GM12878 (cell line): ENCODE measurements around the gene DRC1. TPM values are rescaled to one million over a fixed set of nuclear protein-coding genes. Genes with fewer than 3 reads are reported as not detected.

Experiments used
- ATAC-seq: fragments of 200-7000 bp; cut with Tn5 transposase; 3 replicates; pipeline ENCODE4 v1.9.1; 2020; ENCODE audit warnings: mild to moderate bottlenecking, moderate library complexity
- BruUV-seq: library from RNA; stranded (reverse); fragments of 400-500 nt; replicated peaks from 2 replicates; lab custom pipeline; 2021; lab: Mats Ljungman, UMichigan
- CTCF ChIA-PET: fragments of 300-600 bp; sonication (Branson Sonifier 250); formaldehyde crosslinking; extraction: SDS; loops from one replicate; lab custom pipeline; 2021; ENCODE audit warnings: inconsistent platforms; lab: Yijun Ruan, JAX
- POLR2A ChIA-PET: fragments of 350-600 bp; formaldehyde crosslinking; extraction: SDS; loops from one replicate; lab custom pipeline; 2021; ENCODE audit warnings: inconsistent platforms; lab: Charles Lee
- RAD21 ChIA-PET: fragments of 300-600 bp; sonication (Branson Sonifier 250); formaldehyde crosslinking; loops from one replicate; lab custom pipeline; 2023; ENCODE audit warnings: antibody characterized with exemption; ENCODE audit not compliant: unreplicated experiment; lab: Charles Lee
- SMC1A ChIA-PET: fragments of 300-600 bp; sonication (Branson Sonifier 250); formaldehyde crosslinking; loops from one replicate; lab custom pipeline; 2023; ENCODE audit not compliant: unreplicated experiment, uncharacterized antibody; lab: Charles Lee
- DNase-seq: peaks from one replicate; pipeline ENCODE4 v3.0.0-alpha.2; 2011; ENCODE audit warnings: low read depth, low spot score
- FAIRE-seq: peaks from 3 replicates; lab custom pipeline; 2011; peaks lifted over from hg19 to GRCh38; lab: Jason Lieb, UNC
- H2AFZ ChIP-seq: 2 replicates; pipeline ENCODE4 v1.6.0; 2011; ENCODE audit warnings: low read depth, low read length, control low read depth; ENCODE audit not compliant: control insufficient read depth
- H3K27ac ChIP-seq: 2 replicates; pipeline ENCODE4 v1.5.1; 2011; ENCODE audit warnings: control low read depth; ENCODE audit not compliant: control insufficient read depth, insufficient read depth
- H3K27me3 ChIP-seq, 2 experiments: replicated peaks in 1 of 2; 2 replicates each; pipeline versions ENCODE4 v1.6.0 to v1.6.1; 2011; ENCODE audit warnings: low read length in 1 of 2; ENCODE audit not compliant: control insufficient read depth in 2 of 2, insufficient read depth in 2 of 2
- H3K36me3 ChIP-seq, 2 experiments: 2 replicates each; pipeline ENCODE4 v1.5.1; 2011; ENCODE audit warnings: low read length in 1 of 2; ENCODE audit not compliant: control insufficient read depth in 2 of 2, insufficient read depth in 2 of 2
- H3K4me1 ChIP-seq: 2 replicates; pipeline ENCODE4 v1.6.1; 2011; ENCODE audit warnings: mild to moderate bottlenecking, low read length, moderate library complexity, mixed read lengths; ENCODE audit not compliant: control insufficient read depth, insufficient read depth
- H3K4me2 ChIP-seq: 2 replicates; pipeline ENCODE4 v1.6.0; 2011; ENCODE audit warnings: control low read depth; ENCODE audit not compliant: control insufficient read depth, insufficient read depth
- H3K4me3 ChIP-seq: fragments of 200-600 bp; sonication (generic); 2 replicates; pipeline ENCODE4 v1.5.1; 2016
- H3K79me2 ChIP-seq: 2 replicates; pipeline ENCODE4 v1.6.0; 2011; ENCODE audit warnings: low read length; ENCODE audit not compliant: control insufficient read depth, insufficient read depth
- H3K9ac ChIP-seq: 2 replicates; pipeline ENCODE4 v1.8.0; 2011; ENCODE audit warnings: low read length, control low read depth, mixed read lengths; ENCODE audit not compliant: control insufficient read depth, insufficient read depth
- H3K9me3 ChIP-seq: replicated peaks from 3 replicates; pipeline ENCODE4 v1.5.1; 2011; ENCODE audit warnings: mild to moderate bottlenecking, low read length; ENCODE audit not compliant: control insufficient read depth, insufficient read depth
- H4K20me1 ChIP-seq: 2 replicates; pipeline ENCODE4 v1.6.0; 2011; ENCODE audit not compliant: control insufficient read depth, insufficient read depth
- BMI1 ChIP-seq: fragments of 450-650 bp; IDR thresholded peaks from 2 replicates; pipeline ENCODE4 v1.6.1; 2016; ENCODE audit warnings: mild to moderate bottlenecking, moderate library complexity, borderline replicate concordance
- ETV6 ChIP-seq, 2 experiments: fragments of 450-650 bp in 1 of 2; IDR thresholded peaks in 1 of 2; conservative IDR thresholded peaks in 1 of 2; 2 replicates each; pipeline ENCODE4 v1.6.1; 2014; ENCODE audit warnings: antibody characterized with exemption in 1 of 2, borderline replicate concordance in 1 of 2, low read depth in 1 of 2, mild to moderate bottlenecking in 1 of 2, moderate library complexity in 1 of 2
- HDGF ChIP-seq: fragments of 450-650 bp; IDR thresholded peaks from 2 replicates; pipeline ENCODE4 v1.6.1; 2016; ENCODE audit warnings: antibody characterized with exemption
- MEF2A ChIP-seq: IDR thresholded peaks from 2 replicates; pipeline ENCODE4 v1.6.1; 2011; ENCODE audit warnings: low read depth, mild to moderate bottlenecking, low read length, moderate library complexity; ENCODE audit not compliant: insufficient read depth
- PAX8 ChIP-seq: fragments of 450-650 bp; IDR thresholded peaks from 2 replicates; pipeline ENCODE4 v1.6.1; 2017; ENCODE audit warnings: mild to moderate bottlenecking, moderate library complexity
- TARDBP ChIP-seq: IDR thresholded peaks from 2 replicates; pipeline ENCODE4 v1.6.1; 2016; ENCODE audit warnings: borderline replicate concordance
- TCF3 ChIP-seq: IDR thresholded peaks from 2 replicates; pipeline ENCODE4 v1.6.1; 2012; ENCODE audit warnings: low read depth, mild to moderate bottlenecking, low read length, borderline replicate concordance; ENCODE audit not compliant: insufficient read depth
- ZNF622 ChIP-seq: fragments of 450-650 bp; IDR thresholded peaks from 2 replicates; pipeline ENCODE4 v1.6.1; 2017; ENCODE audit warnings: mild to moderate bottlenecking, inconsistent platforms
- WGBS: methylation state at CpG from one replicate; pipeline ENCODE4 v1.1.6; 2016; ENCODE audit warnings: low lambda C conversion rate; ENCODE audit not compliant: insufficient replicate concordance, insufficient coverage; ENCODE audit errors: missing lambda C conversion rate; 5-methylcytosine and 5-hydroxymethylcytosine counted together
- in situ Hi-C: fragments of 300-500 bp; cut with MboI; formaldehyde crosslinking; loops from 9 replicates; pipeline ENCODE4 v1.14.3; 2018; ENCODE audit warnings: mixed read lengths
- intact Hi-C: fragments of 100-400 bp; cut with micrococcal nuclease; formaldehyde crosslinking; loops from one replicate; pipeline ENCODE4 v1.14.2; 2022; ENCODE audit not compliant: unreplicated experiment
- polyA plus RNA-seq, 11 experiments: library from polyadenylated mRNA; depleted of rRNA in 4 of 11; unstranded in 6 of 11; stranded (reverse) in 5 of 11; fragments of >200 nt; fragmentation: Nextera tagmentation in 4 of 11; fragmentation: Illumina TruSeq in 1 of 11; extraction: Ambion mirVana in 4 of 11; extraction: Trizol in 1 of 11; gene quantifications; 1 replicate in 1 of 11; 2 replicates in 10 of 11; pipeline versions ENCODE4 v1.2.1 to v1.2.3, GENCODE V29; 2011 to 2016; ENCODE audit warnings: inconsistent platforms in 2 of 11, missing spikeins in 2 of 11, low read depth in 1 of 11
- total RNA-seq, 4 experiments: library from RNA; depleted of rRNA in 3 of 4; stranded (reverse); fragments of >200 nt in 3 of 4; fragmentation: Illumina TruSeq in 1 of 4; extraction: Trizol in 1 of 4; gene quantifications; 2 replicates each; pipeline versions ENCODE4 v1.2.1 to v1.2.3, GENCODE V29; 2013 to 2021
- TF ChIP-seq, protein P1 (sequence below): fragments of 450-650 bp; conservative IDR thresholded peaks from 2 replicates; pipeline ENCODE4 v1.6.1; 2017; ENCODE audit warnings: mild to moderate bottlenecking, moderate library complexity
- TF ChIP-seq, protein P2 (sequence below): IDR thresholded peaks from 2 replicates; pipeline ENCODE4 v1.6.1; 2012; ENCODE audit warnings: low read depth, low read length, improper control_type of control experiment

DRC1 gene
- total and polyA plus RNA-seq, 10 of the 15 experiments (the other 5 are each of a cell fraction or from before 2014, with no cell fraction given): 0.03 TPM; not detected in 9

DNA sequence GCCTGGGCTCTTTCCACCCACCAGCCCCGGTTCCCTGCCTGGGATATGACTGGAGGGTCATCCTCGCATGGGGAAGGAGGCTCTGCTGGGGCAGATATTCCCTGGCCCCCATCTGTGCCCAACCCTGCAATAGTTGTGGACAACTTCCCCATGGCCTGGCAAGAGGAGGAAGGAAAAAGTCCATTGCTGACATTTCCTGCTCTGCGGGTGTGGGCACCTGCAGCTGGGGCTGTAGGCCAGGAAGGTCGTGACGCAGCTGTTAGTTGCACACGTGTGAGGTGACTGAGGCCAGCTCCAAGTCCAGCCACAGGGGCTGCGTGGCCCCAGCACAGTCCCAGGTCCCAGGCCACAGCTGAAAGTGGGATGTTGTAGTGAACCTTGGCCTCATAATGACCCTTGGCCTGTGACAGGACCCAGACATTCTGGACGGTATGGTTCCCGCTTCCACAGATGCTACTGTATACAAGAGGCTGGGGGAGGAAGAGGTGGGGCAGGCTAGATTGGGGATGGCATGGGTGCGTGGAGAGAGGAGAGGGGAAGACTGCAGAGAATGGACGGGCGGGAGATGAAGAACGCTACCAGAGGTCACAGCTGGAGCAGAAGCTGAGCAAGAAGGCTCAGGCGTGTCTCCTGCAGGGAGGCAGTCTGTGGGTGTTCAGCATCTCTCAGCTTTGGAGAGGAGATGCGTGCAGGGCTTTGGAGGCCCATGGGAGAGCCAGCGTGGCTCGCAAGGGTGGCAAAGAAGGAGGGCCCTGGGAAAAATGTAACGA, 54.1 kb downstream of the DRC1 start:
- H3K9me3 ChIP-seq: no peaks in the 10 kb centered on the region
- H3K36me3 ChIP-seq: no peaks in the 10 kb centered on the region
- H3K27me3 ChIP-seq: no peaks in the 10 kb centered on the region; a peak in 1 of 4 replicates
- H3K4me1 ChIP-seq: no peaks in the 10 kb centered on the region
- ATAC-seq (peak; percentile 19; the same call in 1 of the 3 replicates), FAIRE-seq (no peak), DNase-seq (no peak)
- no peak overlapping the region for H3K4me3 ChIP-seq
- no peak overlapping the region for H3K27ac ChIP-seq
- ChIA-PET RAD21 (no interaction called here), SMC1A (no interaction called here), POLR2A (no interaction called here), CTCF (interaction anchor here (0.7 kb wide), 1 partner anchor 11 kb away, joined by 4 read pairs; no protein-coding TSS in a partner anchor)
- no TSS peak for BruUV-seq
- H3K9ac ChIP-seq: no peak overlapping the region
- H2AFZ ChIP-seq: no peak overlapping the region
- whole genome bisulfite sequencing: 48% methylated on average over 18 of the region's 18 CpGs
- in situ Hi-C loops (no loop called here), intact Hi-C loops (no loop called here)
- no peak overlapping the region for H3K4me2 ChIP-seq
- H4K20me1 ChIP-seq: no peaks in the 10 kb centered on the region
- H3K79me2 ChIP-seq: no peaks in the 10 kb centered on the region
- TF ChIP-seq MEF2A (no peak), TCF3 (no peak), ETV6 (conservative IDR thresholded peaks at IDR 0.05 in 1 of 2, IDR thresholded peaks at IDR 0.05 in 1 of 2; ENCODE audit: borderline replicate concordance in 1 of 2, low read depth in 1 of 2) (no peak), TARDBP (no peak), BMI1 (no peak), PAX8 (no peak), HDGF (no peak), ZNF622 (no peak)
- TF ChIP-seq, protein P1, sequence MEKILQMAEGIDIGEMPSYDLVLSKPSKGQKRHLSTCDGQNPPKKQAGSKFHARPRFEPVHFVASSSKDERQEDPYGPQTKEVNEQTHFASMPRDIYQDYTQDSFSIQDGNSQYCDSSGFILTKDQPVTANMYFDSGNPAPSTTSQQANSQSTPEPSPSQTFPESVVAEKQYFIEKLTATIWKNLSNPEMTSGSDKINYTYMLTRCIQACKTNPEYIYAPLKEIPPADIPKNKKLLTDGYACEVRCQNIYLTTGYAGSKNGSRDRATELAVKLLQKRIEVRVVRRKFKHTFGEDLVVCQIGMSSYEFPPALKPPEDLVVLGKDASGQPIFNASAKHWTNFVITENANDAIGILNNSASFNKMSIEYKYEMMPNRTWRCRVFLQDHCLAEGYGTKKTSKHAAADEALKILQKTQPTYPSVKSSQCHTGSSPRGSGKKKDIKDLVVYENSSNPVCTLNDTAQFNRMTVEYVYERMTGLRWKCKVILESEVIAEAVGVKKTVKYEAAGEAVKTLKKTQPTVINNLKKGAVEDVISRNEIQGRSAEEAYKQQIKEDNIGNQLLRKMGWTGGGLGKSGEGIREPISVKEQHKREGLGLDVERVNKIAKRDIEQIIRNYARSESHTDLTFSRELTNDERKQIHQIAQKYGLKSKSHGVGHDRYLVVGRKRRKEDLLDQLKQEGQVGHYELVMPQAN: no peak
- TF ChIP-seq, protein P2, sequence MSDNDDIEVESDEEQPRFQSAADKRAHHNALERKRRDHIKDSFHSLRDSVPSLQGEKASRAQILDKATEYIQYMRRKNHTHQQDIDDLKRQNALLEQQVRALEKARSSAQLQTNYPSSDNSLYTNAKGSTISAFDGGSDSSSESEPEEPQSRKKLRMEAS: no peak
